HG02970 (cell line): ENCODE measurements around the gene RPS21.
"Not testable (repeated sequence)": the region's sequence is repeated elsewhere in the genome, so short reads cannot be mapped to it uniquely, and the experiment has no call there.

Experiments used
- ATAC-seq: cut with Tn5 transposase; IDR thresholded peaks from one replicate; pipeline ENCODE4 v1.9.1; 2021; ENCODE audit warnings: mild to moderate bottlenecking, moderate library complexity, moderate number of reproducible peaks; ENCODE audit not compliant: unreplicated experiment, low FRiP score

The RPS21 gene

DNA sequence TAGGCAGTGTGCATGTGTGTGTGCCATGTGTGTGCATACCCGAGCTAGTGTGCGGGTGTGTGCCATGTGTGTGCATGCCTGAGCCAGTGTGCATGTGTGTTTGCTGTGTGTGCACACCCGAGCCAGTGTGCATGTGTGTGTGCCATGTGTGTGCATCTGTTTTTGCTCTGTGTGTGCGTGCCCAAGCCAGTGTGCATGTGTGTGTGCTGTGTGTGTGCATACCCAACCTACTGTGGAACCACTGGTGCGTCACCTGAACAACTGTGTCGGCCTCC, 34.8 kb downstream of the RPS21 start:
- ATAC-seq: no peak

DNA sequence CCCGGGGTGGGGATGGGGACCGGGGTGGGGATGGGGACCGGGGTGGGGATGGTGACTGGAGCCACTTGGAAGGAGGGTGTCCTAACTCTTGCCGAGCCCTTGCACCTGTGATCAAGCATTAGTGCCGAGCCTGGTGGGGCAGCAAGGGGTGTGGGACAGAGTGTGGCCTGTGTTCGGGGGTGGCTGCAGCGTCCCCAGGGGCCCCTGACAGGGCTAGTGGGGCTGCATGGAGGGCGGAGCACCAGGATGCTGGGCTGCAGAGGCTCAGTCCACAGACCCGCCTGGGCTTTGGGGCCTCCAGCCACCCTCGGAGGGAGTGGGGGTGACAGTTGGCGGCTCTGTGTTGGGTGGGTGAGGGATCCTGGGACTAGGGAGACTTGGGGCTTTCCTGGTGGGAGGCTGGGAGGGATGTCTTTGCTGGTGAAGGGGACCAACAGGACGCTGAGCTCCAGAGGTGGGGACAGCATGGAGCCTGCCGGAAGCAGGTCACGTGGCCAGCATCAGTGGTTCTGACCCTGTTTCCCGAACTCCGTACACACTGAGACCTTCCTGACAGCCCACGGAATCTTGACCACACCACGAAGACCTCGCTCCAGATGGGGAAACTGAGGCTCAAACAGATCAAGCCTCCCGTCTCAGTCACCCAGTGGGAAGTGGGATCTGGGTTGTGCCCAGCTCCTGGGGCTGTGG, 35.9 kb downstream of the RPS21 start:
- no peak for ATAC-seq

DNA sequence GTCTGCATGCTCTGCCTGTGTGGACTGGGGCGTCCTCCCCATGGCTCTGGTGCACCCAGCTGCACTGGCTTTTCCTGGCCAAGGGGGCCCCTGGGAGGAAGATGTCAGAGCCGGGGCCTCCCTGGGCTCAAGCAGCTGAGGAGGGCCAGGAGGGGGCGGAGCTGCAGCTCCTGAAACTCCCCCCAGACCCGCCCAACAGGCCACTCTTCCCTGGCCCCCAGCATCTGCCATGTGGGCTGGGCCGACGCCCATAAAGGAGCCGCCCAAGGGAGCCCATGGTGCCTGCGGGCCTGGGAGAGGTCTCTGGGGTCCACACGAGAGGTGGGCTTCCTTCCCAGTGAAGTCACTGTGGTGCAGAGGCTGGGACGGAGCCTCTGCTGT, 36.4 kb downstream of the RPS21 start:
- no peak for ATAC-seq

DNA sequence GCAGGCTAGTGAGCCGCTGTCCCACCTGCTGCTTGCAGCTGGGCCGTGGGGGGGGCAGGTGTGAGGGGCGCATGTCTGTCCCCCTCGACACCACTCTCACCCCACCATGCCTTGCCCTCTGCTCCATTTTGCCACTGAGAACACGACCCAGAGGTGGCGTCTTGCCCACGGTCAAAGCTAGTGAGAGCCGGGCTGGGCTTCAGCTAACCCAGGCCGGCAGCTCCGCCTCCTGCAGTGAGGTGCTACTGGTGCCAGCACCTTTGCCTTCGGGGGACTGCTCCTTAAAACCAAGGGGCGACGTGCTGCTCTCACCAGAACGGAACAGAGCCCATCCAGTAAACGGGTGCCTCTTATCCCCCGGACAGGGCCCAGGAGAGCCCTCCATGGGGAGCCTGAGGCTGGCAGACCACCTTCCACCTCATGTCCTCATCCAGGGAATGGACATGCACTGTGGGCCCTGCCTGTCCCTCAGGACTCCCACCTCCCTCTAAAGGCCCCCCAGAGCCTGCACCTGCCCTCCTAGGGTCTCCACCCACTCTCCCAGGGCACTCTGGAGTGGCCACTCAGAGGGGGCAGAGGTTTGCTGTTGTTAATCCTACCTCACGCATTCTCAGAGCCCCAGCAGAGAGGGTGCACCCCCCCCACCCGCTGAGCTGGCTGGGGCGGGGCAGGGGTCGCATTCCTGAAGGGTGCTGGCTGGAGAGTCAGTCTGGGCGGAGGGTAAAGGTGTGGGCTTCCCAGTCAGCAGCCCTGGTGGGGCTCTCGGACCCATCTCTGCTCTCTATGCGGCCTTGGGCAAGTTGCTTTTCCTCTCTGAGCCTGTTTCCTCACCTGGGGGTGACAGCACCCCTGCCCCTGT, 37.6 kb downstream of the RPS21 start:
- ATAC-seq: no peak

DNA sequence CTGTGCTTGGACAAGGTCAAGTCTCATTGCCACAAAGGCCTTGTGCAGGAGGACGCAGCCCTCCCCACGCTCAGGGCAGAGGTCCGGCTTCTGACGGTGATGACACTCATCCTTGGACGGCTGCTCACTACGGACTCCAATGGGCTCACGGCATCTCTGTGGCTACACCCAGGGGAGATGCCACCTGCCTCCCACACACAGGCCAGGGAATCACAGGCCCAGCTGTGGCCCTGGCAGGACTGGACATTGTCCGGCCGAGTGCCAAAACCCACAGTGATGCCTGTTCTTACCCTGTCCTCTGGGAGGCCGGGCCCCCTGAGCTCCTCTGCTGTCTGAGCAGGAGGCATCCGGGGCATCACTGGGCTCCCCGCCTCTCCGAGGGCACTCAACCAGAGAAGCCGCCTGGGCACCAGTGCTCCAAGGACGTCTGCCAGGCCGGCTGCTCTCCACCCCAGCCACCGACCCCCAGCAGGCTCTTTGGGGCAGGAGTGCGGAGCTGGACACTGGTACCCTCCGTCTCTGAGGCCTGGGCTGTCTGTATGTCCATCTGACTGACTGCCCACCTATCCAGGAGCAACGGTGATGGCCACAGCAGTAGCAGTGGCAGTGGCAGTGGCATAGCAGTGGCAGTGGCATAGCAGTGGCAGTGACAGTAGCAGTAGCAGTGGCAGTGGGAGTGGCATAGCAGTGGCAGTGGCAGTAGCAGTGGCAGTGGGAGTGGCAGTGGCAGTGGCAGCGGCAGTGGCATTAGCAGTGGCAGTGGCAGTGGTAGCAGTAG, 38.6 kb downstream of the RPS21 start:
- no peak for ATAC-seq

DNA sequence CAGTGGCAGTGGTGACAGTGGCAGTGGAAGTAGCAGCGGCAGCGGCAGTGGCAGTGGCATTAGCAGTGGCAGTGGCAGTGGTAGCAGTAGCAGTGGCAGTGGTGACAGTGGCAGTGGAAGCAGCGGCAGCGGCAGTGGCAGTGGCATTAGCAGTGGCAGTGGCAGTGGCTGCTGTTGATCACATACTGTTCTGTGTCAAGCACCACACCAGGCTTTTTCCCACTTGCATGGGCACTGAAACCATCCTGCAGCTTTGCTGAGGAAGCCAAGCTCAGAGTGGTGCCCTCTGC, 39.1 kb downstream of the RPS21 start:
- ATAC-seq: not testable (repeated sequence)

DNA sequence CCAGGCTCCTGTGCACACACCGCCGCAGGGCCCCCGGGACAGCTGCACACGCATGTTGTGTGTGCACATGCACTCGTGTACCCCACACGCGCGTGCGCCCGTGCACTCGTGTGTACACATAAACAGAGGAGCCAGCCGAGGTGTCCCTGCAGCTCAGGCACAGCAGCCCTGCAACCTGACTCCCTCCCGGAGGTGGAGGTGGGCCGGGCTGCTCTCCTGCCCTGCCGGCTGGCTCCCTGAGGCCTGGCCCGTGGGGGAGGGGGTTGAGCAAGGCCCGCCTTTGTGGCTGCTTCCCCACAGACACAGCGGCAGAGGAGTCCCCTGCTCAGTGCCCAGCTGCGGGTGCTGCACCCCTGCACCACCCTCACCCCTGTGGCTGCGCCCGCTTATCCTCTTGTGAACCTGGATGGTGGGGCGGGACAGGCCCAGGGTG, 39.8 kb downstream of the RPS21 start:
- no peak for ATAC-seq

DNA sequence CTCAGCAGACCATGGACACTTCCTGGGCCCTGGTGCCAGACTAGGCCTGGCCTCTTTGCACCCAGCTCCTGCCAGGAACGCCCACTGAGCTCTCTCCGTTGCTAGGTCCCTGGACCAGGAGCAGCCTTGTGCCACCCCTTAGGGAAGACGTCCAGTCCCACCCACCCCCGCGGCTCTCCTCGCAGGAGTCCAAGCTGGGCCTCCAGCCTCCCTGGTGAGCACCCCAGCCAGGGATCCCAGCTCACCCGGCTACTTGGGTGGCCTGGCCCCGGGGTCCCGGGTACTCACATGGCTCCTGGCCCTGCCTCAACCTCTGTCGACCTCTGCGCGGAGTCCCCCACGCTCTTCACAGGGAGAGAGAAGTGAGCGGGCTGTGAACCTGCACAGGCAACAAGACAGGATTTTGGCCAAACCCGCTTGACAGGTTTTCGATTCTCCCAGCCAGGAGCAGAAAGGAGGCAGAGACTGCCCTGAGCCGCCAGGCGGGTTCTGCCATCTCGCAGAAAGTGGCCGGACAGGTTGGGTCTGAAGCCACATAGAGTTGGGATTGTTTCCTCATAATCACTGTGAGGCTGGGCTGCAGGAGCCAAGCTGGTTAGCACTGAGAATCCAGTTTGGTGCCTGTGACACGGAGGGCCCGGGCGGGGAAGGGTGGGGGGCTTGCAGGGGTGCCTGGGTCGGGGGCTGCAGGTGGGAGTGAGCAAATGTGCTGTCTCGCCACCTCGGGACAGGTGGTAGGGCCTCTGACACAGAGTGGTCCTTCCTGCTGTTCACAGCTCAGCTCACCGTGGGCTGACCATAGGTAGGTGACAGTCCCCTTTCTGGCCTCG, 40.5 kb downstream of the RPS21 start, which contains the start of gene RBBP8NL:
TSS of gene RBBP8NL (minus strand) at position 368 of the 830 bp plus-strand sequence. CDS start 7,892 bp downstream, outside the sequence.
- ATAC-seq: no peak

DNA sequence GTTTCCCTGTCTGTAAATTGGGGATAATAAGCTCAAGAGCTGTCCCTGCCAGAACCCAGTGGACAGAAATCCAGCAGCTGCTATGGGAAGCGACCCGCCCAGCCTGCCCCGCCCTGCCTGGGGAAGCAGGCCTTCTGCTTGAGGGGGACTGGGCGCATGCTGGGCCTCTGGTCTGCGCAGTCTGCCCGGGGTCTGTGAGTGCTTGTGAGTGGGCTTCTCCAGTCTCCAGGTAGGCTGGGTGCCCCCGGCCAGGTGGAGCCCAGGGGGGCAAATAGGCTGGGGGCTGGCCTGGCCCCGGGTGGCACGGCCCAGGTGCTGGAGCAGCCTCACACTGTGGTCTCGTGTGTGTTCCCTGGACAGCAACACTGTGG, 41.1 kb downstream of the RPS21 start:
- no peak for ATAC-seq

DNA sequence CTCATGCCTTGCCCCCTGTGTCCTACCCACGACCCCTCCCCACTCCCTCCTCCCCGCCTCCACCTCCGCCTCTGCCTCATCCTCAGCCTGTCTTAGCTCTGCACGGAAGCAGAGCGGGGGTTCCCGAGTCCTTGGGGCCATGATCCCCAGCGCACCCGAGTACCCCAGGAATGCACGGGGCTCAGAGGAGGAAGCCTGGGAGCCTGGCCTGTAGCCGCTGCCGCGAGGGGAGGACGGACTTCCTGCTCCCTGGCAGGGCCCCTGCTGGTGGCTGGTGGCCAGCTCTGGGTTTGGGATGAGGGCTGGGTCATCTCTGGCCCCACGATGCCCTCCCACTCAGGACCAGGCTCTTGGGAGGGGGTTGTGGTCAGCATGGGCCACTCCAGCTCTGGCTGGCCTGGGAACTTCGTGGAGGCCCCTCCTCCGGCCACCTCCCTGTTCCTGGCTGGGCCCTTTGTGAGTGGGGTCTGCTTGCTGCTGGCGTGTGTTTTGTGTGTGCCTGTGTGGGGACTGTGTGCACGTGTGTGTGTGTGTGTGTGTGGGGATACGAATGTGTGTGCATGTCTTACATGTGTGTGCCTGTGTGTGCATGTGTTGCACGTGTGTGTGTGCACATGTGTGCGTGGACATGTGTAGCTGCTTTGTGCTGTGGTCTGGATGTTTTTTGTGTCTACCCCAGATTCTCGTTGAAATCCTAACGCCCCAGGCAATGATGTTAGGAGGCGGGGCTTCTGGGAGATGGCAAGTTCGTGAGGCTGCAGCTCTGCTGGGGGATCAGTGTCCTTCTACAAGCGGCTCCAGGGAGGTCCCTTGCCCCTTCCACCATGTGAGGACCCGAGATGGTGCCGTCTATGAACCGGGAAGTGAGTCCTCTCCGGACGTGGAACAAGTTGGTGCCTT, 41.7 kb downstream of the RPS21 start:
- no peak for ATAC-seq

DNA sequence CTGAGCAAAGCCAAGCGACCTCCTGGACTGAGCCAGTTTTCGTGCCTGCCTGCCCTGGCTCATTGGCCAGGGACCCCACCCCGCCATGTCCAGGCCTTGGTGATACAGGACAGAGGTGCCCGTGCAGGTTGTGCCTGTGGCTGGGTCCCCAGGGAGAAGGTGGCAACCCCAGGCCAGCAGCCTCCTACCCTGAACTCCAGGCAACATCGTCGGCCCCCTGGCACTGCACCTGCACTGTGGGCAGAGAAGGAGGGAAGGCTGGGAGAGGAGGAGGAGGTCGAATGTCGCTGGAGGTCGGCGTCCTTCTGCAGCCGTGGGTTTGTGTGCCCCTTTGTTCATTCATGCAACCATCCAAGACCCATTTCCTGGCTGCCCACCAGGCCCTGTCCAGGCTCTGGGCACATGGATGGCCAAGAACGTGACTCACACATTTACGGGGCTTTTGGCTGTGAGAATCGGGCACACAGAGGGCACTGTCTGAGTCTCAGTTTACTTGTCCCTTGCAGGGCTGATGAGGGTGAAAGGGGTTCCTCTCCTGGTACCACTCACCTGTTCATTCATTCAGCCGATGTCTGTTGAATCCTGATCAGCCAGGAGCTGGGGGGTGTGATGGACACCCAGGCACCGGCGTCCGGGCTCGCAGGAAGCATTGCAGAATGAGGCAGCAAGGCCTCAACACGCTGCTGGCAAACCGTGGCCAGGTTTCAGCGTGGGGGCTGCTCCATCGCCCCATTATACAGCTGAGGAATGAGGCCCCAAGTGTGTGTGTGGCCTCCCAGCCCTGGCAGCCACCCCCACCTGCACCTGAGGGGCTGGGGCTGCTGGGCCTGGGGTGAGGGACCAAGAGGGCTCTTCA, 42.8 kb downstream of the RPS21 start:
- no peak for ATAC-seq

DNA sequence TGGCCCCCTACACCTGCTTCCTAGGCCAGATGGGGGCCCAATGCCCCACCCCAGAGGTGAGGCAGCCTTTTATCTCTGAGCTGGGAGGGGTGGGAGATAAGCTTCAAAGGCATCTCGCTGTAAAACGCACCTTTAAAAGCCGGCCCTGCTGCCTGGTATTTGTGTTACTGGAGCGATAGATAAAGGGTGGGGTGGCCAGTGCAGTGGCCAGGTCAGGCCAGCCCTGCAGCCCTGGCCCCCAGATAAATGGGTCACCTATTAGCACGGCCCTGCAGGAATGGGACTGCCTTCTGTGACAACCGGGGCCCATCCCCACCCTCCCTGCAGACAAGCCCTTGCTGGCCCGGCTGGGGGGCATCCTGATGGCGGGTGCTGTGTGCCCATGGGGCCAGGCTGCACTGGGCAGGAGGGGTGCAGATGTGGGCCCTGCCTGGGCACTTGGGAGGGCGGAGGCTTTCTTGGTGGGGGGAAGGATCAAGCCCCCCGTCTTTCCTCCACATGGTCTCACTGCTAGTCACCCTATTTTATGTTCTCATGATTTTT, 43.5 kb downstream of the RPS21 start:
- no peak for ATAC-seq

DNA sequence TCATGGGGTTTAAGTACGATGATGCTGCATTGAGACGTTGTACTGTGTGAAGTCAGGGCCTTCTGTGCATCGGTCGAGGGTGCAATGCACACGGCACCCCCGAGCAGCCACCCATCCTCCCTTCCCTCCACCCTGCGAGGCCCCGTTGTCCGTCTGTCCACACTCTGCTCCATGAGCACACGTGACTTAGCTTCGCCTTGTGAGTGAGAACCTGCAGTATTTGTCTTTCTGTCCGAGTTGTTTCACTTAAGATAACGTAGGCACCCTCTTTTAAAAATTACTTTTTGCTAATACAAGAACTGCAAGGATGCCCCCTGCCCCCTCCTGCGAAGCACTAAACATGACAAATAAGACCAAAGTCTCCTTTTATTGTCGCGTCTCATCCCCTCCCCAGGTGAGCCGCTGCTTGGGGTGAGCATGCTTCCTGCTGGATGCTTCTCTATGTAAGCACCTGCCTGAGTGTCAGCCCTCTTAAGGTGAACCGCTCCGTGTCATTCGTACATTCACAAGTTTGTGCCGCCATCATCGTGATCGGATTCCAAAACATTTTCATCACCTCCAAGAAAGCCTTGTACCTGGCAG, 44.1 kb downstream of the RPS21 start:
- ATAC-seq: no peak

DNA sequence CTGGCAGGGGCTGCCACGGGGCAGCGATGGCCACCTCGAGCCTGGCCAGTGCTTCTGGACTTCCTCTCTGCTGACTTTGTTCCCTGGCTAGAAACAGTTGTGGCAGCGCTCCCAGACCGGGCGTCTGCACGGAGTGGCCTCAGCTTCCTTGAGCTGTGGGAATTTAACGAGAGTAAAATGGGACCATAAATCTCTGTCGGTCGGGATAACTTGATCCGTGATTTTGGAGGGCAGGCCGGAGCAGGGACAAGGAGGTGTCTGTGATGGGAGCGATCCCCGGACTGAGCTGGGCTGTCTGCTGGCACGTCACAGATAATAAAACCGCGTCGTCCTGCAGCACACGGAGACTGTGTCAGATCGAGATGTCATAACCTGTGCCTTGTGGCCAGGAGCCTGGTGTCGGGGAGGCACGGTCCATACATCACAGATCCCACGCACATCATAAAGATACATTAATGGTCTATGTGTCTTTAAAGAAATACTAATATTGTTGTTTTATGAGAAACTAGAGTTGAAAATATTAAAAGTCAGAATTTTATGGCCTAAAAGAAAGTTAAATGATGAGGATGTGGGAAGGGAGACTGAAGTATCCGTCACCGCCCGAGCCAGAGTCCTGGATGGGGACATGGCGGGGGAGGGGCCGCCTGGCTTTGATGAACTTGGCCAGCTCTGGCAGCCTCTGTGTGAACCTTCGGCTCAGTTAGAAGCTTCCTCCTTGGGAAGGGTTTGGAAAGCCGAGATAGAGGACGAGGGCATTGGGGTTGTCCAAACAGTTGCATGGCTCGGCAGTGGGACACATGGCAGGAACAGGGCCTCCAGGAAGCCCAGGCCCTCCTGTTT, 47.0 kb downstream of the RPS21 start:
- ATAC-seq: no peak

DNA sequence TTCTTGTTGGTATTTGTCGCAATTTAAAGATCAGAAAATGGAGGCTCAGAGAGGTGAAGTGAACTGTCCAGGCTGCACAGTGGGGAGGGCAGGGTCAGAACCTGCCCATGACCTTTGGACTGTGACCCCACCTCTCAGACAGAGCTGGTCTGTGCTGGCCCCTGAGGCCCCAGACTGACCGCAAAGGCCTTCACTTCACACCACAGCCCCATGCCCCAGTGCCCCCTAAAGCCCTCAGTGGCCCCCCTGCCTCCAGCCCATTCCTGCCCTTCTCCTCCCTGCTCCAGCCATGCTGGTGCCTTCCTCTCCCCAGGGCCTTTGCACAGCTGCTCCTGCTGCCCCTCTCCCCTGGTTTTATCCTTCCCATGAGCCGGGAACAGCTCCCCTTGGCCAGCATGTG, 49.8 kb downstream of the RPS21 start:
- ATAC-seq: no peak

DNA sequence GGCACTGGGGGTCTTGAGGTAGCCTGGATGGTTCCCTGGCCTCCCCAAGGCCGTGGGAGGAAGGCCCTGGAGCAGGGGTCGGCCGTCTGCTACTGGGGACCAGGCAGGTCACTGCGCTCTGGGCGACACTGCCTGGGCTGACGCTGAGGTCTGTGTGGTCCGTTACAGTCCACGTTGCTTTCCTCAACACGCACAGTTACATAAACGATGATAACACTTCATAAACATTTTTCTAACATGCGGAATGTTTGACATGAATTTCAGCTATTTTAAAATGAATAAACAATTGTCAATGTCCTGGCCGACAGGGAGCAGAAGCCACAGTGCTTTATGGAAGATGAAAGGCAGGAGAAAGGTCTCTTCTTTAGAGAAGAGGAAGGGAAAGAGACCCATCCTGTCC, 50.6 kb downstream of the RPS21 start:
- ATAC-seq: no peak

DNA sequence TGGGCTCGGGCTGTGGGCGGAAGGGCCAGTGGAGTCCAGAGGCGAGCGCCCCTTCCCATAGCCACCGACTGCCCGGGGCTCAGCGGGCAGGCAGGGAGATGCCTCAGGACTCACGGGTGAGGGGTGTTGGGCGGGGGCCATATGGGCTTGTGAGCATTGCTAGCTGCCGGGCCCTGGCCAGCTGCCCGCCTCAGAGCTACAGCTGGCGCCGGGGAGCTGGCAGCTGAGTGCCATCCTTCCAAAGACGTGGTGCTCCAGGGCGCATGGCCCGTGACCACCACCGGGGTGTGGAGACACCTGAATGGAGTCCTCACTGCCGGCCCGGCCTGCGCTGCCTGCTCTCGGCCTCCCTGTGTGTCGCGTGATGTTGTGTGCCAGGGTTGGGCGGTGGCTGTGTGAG, 51.0 kb downstream of the RPS21 start:
- no peak for ATAC-seq
